Panc1 (cell line): ENCODE results near the gene ELAC2.

ENCODE experiments used
- POLR2AphosphoS5 ChIP-seq: IDR thresholded peaks from 2 replicates; pipeline ENCODE4 v1.6.1; 2012; ENCODE audit warnings: mild to moderate bottlenecking, low read depth, low read length, moderate library complexity
- TCF7L2 ChIP-seq: IDR thresholded peaks from 2 replicates; pipeline ENCODE4 v1.6.1; 2011; ENCODE audit warnings: mild to moderate bottlenecking, low read depth, low read length, inconsistent platforms
- TF ChIP-seq, protein P1 (sequence below), 2 experiments: IDR thresholded peaks; 2 replicates each; pipeline ENCODE4 v1.6.1; 2011 to 2012; ENCODE audit warnings: low read depth in 2 of 2, control low read depth in 1 of 2, low read length in 1 of 2, mild to moderate bottlenecking in 1 of 2, moderate library complexity in 1 of 2; ENCODE audit not compliant: insufficient read depth in 1 of 2
- TF ChIP-seq, protein P2 (sequence below): fragments of 450-650 bp; IDR thresholded peaks from 2 replicates; pipeline ENCODE4 v1.5.1; 2017; ENCODE audit warnings: mild to moderate bottlenecking

DNA sequence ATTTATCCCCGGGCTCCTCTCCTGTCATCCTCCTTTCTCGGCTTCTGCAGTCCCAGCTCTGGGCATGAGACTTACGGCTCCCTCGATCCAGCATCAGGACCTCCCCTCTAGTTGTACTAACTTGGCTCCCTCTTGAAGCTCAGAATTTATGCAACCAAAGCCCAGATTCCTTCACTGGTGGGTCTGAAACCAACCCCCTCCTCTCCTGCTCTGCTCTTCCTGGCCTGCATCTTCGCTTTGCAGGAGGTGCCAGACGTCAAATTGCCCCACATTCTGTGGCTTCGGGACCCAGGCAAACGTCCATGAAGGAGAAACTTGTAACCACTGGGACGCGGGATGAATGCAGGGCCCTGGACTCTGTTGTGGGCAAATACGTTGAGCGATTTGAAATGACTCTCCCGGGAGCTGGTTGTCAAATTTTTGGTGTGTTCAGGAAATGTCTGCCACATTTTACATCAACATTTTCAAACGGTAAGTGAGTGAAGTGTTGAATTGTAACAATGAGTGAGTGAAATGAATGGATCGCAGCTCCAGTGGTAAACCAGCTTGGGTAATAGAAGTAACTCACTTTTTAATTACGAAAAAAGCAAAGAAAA, 29.3 kb upstream of the ELAC2 start:
- TF ChIP-seq TCF7L2 (no peak), POLR2AphosphoS5 (no peak)
- TF ChIP-seq, protein P1, sequence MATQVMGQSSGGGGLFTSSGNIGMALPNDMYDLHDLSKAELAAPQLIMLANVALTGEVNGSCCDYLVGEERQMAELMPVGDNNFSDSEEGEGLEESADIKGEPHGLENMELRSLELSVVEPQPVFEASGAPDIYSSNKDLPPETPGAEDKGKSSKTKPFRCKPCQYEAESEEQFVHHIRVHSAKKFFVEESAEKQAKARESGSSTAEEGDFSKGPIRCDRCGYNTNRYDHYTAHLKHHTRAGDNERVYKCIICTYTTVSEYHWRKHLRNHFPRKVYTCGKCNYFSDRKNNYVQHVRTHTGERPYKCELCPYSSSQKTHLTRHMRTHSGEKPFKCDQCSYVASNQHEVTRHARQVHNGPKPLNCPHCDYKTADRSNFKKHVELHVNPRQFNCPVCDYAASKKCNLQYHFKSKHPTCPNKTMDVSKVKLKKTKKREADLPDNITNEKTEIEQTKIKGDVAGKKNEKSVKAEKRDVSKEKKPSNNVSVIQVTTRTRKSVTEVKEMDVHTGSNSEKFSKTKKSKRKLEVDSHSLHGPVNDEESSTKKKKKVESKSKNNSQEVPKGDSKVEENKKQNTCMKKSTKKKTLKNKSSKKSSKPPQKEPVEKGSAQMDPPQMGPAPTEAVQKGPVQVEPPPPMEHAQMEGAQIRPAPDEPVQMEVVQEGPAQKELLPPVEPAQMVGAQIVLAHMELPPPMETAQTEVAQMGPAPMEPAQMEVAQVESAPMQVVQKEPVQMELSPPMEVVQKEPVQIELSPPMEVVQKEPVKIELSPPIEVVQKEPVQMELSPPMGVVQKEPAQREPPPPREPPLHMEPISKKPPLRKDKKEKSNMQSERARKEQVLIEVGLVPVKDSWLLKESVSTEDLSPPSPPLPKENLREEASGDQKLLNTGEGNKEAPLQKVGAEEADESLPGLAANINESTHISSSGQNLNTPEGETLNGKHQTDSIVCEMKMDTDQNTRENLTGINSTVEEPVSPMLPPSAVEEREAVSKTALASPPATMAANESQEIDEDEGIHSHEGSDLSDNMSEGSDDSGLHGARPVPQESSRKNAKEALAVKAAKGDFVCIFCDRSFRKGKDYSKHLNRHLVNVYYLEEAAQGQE (IDR thresholded peaks at IDR 0.05; ENCODE audit: insufficient read depth in 1 of 2, low read depth in 2 of 2, low read length in 1 of 2), result no peak
- TF ChIP-seq, protein P2, sequence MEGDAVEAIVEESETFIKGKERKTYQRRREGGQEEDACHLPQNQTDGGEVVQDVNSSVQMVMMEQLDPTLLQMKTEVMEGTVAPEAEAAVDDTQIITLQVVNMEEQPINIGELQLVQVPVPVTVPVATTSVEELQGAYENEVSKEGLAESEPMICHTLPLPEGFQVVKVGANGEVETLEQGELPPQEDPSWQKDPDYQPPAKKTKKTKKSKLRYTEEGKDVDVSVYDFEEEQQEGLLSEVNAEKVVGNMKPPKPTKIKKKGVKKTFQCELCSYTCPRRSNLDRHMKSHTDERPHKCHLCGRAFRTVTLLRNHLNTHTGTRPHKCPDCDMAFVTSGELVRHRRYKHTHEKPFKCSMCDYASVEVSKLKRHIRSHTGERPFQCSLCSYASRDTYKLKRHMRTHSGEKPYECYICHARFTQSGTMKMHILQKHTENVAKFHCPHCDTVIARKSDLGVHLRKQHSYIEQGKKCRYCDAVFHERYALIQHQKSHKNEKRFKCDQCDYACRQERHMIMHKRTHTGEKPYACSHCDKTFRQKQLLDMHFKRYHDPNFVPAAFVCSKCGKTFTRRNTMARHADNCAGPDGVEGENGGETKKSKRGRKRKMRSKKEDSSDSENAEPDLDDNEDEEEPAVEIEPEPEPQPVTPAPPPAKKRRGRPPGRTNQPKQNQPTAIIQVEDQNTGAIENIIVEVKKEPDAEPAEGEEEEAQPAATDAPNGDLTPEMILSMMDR, result no peak
